ENCODE results near the gene ZC3H4.

Gene ZC3H4

DNA sequence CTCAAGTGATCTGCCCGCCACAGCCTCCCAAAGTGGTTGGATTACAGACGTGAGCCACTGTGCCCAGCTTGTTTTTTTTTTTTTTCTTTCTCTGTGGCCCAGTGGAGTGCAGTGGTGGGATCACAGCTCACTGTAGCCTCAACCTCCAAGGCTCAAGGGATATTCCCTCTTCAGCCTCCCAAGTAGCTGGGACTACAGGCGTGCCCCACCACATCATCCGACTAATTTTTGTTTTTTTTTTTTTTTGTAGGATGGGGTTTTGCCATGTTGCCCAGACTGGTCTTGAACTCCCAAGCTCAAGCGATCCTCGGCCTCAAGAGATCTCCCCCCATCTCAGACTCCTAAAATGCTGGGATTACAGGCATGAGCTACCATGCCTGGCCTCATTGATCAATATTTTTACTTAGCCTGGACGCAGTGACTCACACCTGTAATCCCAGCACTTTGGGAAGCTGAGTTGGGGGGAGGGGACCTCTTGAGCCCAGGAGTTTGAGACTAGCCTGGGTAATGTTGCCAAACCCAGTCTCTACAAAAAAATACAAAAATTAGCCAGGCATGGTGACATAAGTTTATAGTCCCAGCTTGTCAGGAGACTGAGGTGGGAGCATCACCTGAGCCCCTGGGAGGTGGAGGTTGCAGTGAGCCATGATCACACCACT lies 18.7 kb upstream of the ZC3H4 start:
- no peak for DNase-seq

GRCh38 chr19:47130589-47131227 lies 17.1 kb upstream of the ZC3H4 start, which contains the start of gene SAE1:
Gene SAE1, plus strand, starts transcription at chr19:47130835. Its CDS starts 96 bp downstream, at chr19:47130931.
- DNase-seq, result peak; percentile 98

DNA sequence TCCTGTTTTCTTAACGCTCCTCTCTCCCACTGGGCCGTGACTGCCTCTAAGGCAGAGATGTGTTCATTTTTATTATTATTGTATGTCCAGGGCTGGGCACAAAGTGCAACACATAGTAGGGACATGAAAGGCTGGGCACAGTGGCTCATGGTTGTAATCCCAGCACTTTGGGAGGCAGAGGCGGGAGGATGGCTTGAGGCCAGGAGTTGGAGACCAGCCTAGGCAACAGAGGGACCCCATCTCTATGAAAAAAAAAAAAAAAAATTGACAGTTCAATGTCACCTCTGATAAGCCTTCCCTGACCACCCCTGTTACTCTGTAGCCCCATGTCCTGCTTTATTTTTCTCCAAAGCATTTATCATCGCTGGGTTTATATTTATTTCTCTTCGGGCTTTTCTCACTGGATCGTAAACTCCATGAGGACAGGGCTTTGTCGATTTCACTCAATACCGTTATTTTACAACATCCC lies 16.6 kb upstream of the ZC3H4 start:
- no peak for DNase-seq

DNA sequence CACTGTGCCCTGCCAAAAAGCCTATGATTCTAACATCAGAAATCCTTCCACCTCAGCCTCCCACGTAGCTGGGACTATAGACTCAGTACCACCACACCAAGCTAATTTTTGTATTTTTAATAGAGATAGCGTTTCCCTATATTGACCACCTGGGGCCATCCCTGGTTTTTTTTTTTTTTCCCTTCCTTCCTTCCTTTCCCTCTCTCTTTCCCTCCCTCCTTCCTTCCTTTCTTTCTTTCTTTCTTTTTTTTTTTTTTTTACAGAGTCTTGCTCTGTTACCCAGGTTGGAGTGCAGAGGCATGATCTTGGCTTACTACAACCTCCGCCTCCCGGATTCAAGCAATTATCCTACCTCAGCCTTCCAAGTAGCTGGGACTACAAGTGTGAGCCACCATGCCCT lies 16.0 kb upstream of the ZC3H4 start:
- DNase-seq, result no peak

DNA sequence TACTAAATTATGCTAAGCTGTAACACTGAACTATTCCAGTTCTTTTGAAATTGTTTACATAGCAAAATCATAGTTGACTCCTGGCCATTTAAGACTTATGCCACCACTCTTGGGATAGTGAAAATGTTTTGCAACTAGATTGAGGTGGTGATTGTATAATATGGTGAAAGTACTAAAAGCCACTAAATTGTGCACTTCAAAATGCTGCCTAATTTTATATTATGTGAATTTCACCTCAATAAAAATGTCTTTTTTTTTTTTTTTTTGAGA lies 12.0 kb upstream of the ZC3H4 start:
- no peak for DNase-seq

- DNase-seq, result no peak
These were observed 11.5 kb upstream of the ZC3H4 start for GRCh38 chr19:47124937-47125668.

- DNase-seq, result no peak
These were observed 9.8 kb upstream of the ZC3H4 start for GRCh38 chr19:47123406-47123805.

GRCh38 chr19:47122359-47123335 lies 9.1 kb upstream of the ZC3H4 start:
- DNase-seq, result no peak

- DNase-seq, result no peak
These were observed 7.0 kb upstream of the ZC3H4 start for GRCh38 chr19:47120470-47121067.

DNA sequence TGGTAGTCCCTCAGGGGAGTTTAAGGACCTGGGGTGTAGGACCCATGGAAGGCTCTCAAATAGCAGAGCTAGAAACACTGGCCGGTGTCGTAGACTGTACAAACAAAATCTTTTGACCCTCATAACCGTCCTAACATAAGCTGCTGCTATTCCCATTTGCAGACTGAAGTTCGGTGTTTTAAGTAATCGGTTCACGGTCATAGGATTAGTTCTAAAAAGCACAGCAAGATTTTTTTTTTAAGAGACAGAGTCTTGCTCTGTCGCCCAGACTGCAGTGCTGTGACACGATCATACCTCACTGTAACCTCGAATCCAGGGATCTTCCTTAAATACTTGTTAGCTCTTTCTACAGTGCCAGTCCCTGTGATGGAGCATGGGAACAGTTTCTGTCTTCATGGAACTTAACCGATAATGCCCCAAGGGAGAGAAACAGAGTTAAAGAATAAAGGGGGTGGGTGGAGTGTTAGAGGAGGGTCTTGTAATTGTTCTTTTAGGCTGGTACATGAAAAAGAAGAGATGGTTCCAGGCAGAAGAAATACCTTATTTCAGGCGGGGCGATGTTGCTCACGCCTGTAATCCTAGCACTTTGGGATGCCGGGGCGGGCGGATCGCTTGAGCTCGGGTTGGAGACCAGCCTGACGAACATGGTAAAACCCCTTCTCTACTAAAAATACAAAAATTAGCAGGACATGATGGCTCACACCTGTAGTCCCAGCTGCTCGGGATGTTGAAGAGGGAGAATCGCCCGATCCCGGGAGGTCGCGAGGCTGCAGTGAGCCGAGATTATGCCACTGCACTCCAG lies 475 bp upstream of the ZC3H4 start:
- DNase-seq, result no peak

- peak; percentile 93 for DNase-seq
These were observed 1.2 kb downstream of the ZC3H4 start for GRCh38 chr19:47112166-47112996.

GRCh38 chr19:47111682-47112165 lies 1.9 kb downstream of the ZC3H4 start:
- DNase-seq, result no peak

GRCh38 chr19:47111006-47111621 lies 2.5 kb downstream of the ZC3H4 start:
- no peak for DNase-seq

- DNase-seq, result no peak
These were observed 3.0 kb downstream of the ZC3H4 start for GRCh38 chr19:47110521-47111005.

GRCh38 chr19:47109541-47110375 lies 3.8 kb downstream of the ZC3H4 start:
- no peak for DNase-seq

GRCh38 chr19:47109177-47109540 lies 4.4 kb downstream of the ZC3H4 start:
- no peak for DNase-seq

DNA sequence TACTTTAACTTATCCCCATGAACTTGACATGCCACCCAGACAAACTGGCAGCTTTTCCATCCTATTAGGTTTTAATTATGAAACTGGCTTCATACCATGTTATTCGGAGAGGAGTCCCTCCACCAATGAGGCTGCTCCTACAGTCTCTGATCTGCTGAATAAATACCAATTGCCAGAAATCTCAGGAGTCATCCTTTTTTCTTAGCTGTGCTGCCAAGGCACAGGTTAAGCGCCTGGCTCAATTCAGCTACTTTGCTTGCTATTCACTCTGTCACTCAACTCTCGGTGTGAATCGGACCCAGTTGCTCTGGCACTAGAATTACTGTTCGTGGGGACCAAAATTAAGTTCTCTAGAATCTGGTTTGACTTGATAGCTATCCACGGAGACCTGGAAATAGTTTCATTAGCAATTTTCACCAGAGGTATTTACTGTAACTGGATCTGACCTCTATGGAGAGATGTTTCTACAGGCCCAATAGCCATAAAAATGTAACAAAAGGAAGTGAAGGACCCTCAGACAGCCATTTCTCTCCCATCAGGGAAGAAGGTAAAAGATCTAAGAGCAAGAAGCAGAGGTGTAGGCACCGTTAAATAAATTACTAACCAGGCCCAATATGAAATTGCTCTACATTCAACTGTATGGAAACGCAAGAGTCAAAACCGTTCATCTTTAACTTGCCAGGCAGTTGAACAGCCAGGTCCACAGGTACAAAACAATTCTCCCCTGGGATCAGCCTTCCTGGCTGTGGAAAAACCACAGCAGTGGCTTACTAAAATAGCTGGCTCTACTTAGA lies 5.4 kb downstream of the ZC3H4 start:
- no peak for DNase-seq
